GM19455 (cell line): ENCODE results near the gene TTC12.

Source experiments
- ATAC-seq: cut with Tn5 transposase; IDR thresholded peaks from one replicate; pipeline ENCODE4 v1.9.1; 2021; ENCODE audit not compliant: unreplicated experiment

Gene TTC12

GRCh38 chr11:113400631-113401230, 86.3 kb downstream of the TTC12 start:
- no peak for ATAC-seq

DNA sequence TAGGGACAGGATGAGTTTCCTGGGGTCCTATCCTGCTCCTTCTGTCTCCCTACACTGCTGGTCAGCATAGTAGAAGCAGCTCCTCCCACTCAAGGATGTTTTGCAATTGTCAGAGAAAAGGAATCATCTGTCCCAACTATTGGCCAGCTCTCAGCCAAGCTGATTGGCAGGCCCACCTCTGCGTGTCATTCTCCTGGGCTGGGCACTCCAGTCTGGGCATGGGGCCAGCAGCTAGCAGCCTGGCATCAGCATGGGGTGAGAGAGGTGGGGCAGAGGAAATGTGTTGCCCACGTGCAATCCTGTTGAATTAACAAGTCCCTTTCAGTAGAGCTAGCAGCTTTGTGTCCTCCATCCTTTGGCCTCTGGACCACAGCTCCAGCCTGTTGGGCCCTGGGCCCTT, 87.3 kb downstream of the TTC12 start:
- ATAC-seq = no peak

- no peak for ATAC-seq
Measured at GRCh38 chr11:113404859-113405430, 90.6 kb downstream of the TTC12 start.

GRCh38 chr11:113405724-113406478, 91.5 kb downstream of the TTC12 start:
- ATAC-seq = no peak

GRCh38 chr11:113407163-113407562, 92.8 kb downstream of the TTC12 start:
- no peak for ATAC-seq

DNA sequence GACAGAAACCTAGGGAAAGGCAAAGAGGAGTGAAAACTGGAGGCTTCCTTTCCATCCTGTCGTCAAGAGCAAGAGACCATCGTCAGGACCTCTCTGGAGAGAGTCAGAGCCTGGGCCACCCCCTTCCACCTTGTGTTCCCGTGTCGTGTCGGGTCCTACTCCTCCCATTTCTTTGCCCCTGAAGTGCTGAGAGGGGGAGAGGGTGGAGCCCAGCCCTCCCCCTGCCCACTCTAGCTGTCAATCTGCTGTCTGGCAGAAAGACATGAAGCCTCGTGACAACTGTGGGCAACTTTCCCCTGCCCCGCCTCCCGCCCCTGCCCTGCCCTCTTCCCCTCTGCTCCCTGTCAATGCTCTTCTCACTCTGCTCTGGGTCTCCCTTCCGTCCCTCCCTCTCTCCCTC, 93.8 kb downstream of the TTC12 start:
- no peak for ATAC-seq

DNA sequence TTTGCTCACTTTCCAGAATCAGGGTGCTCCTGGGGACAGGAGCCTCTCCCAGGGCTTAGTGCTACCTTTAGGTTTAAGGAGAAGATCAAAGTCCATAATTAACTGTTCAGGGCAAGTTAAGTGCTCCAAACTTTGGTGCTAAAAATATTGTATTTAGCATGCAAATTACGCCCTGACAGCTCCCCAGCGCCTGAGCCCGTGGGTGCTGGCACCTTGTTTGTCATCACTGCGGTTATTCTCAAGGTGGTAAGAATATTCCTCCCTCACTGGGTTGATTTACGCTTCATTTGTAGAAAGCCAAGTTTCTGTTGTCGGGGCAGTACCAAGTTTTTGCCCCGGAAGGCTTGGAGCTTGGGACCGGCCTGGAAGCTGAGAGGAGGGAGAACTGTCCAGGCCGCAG, 94.5 kb downstream of the TTC12 start:
- no peak for ATAC-seq

DNA sequence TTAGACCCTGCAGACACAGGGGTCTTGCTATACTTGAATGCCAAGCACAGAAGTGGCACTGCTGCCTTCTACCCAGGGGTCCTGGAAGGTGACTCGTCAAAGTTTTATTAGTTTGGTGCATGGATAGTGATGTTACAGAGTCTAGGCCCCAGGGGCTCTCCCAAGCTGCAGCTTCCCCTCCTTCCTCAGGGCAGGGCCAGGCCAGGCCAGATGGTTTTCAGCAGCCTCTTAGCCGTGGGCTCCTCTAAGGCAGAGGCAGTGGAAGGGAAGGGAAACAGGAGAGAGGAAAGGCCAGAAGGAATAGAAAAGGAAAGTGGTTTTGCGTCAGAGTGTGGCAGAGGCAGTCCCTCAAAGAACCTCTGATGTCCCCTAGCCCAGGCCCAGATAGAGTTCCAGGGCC, 95.1 kb downstream of the TTC12 start:
- ATAC-seq = no peak

DNA sequence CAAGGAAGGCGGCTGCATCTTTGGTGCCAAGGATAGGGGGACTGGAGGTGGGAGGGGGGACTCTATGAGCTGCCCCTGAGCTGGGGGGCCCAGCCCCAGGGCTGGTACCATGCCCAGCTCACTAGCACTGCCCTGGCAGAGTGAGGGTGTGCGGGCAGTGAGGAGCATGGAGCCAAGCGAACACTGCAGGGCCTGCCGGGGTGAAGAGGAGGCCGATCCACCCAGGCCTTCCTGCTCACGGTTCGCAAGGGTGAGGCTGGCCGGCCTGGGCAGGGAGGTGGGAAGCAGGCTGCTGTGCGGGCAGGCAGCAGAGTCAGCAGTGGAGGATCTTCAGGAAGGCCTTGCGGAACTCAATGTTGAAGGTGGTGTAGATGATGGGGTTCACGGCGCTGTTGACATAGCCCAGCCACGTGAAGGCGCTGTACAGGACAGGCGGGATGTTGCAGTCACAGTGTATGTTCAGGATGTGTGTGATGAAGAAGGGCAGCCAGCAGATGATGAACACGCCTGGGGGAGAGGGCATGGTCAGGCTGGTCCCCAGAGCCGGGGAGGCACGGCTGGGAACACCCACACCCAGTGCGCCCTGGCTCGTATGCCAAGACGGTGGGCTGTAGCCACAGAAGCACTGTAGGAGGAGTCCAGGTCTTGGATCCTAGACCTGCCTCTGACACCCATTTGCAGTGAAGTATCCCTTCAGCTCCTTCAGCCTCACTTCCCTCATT, 96.2 kb downstream of the TTC12 start:
- no peak for ATAC-seq

- no peak for ATAC-seq
Measured at GRCh38 chr11:113411536-113411935, 97.2 kb downstream of the TTC12 start.

DNA sequence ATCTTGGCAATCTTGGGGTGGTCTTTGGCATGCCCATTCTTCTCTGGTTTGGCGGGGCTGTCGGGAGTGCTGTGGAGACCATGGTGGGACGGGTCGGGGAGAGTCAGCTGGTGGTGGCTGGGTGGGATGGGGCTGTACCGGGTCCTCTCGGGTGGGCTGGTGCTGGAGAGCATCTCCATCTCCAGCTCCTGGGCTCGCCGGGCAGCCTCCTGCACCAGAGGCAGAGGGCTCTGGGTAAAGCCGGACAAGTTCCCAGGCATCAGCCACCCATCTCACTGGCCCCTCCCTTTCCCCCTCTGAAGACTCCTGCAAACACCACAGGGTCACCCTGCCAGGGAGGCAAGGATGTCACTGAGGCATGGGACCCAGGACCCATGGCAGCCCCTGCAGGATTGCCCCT, 98.3 kb downstream of the TTC12 start:
- ATAC-seq = no peak

DNA sequence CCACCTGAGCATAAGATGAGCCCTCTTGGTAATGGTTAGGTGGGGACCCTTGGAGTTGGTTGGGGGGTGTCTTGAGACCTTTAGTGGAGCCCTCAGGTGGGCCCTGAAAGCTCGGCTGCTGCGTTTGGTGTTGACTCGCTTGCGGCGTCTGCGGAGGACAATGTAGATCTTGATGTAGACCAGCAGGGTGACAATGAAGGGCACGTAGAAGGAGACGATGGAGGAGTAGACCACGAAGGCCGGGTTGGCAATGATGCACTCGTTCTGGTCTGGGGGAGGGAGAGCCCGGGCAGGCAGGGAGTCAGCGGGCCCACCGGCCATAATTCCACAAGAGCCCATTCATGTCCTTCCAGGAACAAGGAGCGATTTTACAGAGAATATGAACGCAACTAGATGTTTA, 101.0 kb downstream of the TTC12 start:
- ATAC-seq = no peak
